ELR (cell line): ENCODE measurements around the gene PTPRD.

Experiments used
- DNase-seq: peaks from one replicate; pipeline ENCODE4 v3.0.0-alpha.2; 2015; ENCODE audit warnings: low read depth

Gene PTPRD

GRCh38 chr9:8904771-8905515 lies 1707.9 kb downstream of the PTPRD start:
- no peak for DNase-seq

- no peak for DNase-seq
These were observed 1709.7 kb downstream of the PTPRD start for GRCh38 chr9:8903077-8903476.

GRCh38 chr9:8901146-8901545 lies 1711.7 kb downstream of the PTPRD start:
- no peak for DNase-seq

- DNase-seq, result no peak
These were observed 1713.3 kb downstream of the PTPRD start for GRCh38 chr9:8899511-8899910.

GRCh38 chr9:8895861-8896224 lies 1717.0 kb downstream of the PTPRD start:
- DNase-seq, result no peak

- DNase-seq, result no peak
These were observed 1717.5 kb downstream of the PTPRD start for GRCh38 chr9:8895106-8895860.

GRCh38 chr9:8890695-8891094 lies 1722.1 kb downstream of the PTPRD start:
- no peak for DNase-seq

GRCh38 chr9:8889100-8889499 lies 1723.7 kb downstream of the PTPRD start:
- no peak for DNase-seq

GRCh38 chr9:8888591-8888990 lies 1724.2 kb downstream of the PTPRD start:
- no peak for DNase-seq

- DNase-seq, result no peak
These were observed 1725.4 kb downstream of the PTPRD start for GRCh38 chr9:8887369-8887768.

- no peak for DNase-seq
These were observed 1729.5 kb downstream of the PTPRD start for GRCh38 chr9:8883321-8883720.

- DNase-seq, result no peak
These were observed 1732.7 kb downstream of the PTPRD start for GRCh38 chr9:8880060-8880459.

- no peak for DNase-seq
These were observed 1733.5 kb downstream of the PTPRD start for GRCh38 chr9:8879284-8879683.

GRCh38 chr9:8877753-8878494 lies 1734.9 kb downstream of the PTPRD start:
- DNase-seq, result no peak

- no peak for DNase-seq
These were observed 1736.5 kb downstream of the PTPRD start for GRCh38 chr9:8876303-8876702.

- DNase-seq, result no peak
These were observed 1738.3 kb downstream of the PTPRD start for GRCh38 chr9:8874482-8874881.

GRCh38 chr9:8872802-8873201 lies 1740.0 kb downstream of the PTPRD start:
- DNase-seq, result no peak

- DNase-seq, result no peak
These were observed 1740.9 kb downstream of the PTPRD start for GRCh38 chr9:8871796-8872445.

- DNase-seq, result no peak
These were observed 1741.4 kb downstream of the PTPRD start for GRCh38 chr9:8871396-8871795.

- no peak for DNase-seq
These were observed 1743.0 kb downstream of the PTPRD start for GRCh38 chr9:8869812-8870211.

- DNase-seq, result no peak
These were observed 1744.2 kb downstream of the PTPRD start for GRCh38 chr9:8868632-8869031.

GRCh38 chr9:8867148-8867547 lies 1745.7 kb downstream of the PTPRD start:
- DNase-seq, result no peak

GRCh38 chr9:8864545-8864896 lies 1748.3 kb downstream of the PTPRD start:
- no peak for DNase-seq
